ENCODE results near the gene CPPED1.

DNA sequence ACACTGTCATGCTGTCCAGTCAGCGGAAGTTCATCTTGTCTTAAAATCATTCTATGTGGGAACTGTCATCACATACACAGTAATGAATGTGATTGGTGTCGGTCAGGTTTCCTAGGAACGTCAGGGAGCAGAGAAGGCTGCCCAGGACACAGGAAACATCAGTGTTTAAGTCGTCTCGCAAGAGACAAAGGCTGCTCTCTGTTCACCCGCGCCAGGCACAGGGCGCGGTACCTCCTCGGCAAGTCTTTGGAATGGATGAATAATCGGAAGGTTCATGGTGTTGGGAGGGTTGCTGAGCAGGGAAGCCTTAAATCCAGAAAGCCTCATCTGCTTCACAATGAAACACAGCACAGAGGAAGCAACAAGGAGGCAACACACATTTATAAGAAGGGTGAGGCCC, 148.2 kb downstream of the CPPED1 start:
- TF ChIP-seq, protein P1, sequence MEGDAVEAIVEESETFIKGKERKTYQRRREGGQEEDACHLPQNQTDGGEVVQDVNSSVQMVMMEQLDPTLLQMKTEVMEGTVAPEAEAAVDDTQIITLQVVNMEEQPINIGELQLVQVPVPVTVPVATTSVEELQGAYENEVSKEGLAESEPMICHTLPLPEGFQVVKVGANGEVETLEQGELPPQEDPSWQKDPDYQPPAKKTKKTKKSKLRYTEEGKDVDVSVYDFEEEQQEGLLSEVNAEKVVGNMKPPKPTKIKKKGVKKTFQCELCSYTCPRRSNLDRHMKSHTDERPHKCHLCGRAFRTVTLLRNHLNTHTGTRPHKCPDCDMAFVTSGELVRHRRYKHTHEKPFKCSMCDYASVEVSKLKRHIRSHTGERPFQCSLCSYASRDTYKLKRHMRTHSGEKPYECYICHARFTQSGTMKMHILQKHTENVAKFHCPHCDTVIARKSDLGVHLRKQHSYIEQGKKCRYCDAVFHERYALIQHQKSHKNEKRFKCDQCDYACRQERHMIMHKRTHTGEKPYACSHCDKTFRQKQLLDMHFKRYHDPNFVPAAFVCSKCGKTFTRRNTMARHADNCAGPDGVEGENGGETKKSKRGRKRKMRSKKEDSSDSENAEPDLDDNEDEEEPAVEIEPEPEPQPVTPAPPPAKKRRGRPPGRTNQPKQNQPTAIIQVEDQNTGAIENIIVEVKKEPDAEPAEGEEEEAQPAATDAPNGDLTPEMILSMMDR (IDR thresholded peaks at IDR 0.05) = no peak
- no peak for TF ChIP-seq ZFX (IDR thresholded peaks at IDR 0.05; ENCODE audit: borderline replicate concordance)
